Measurements from ENCODE around the gene LRP1.

LRP1 gene

GRCh38 chr12:57131896-57132744 lies 3.8 kb downstream of the LRP1 start:
- Histone ChIP-seq H3K4me3 (peak overlapping the region in 4 of 10 experiments; percentile 8 to 93 (median 90); a peak in 8 of 20 replicates), H3K4me2 (peak overlapping the region in 8 of 11 experiments; percentile 35 to 99 (median 96); a peak in 16 of 22 replicates), H3K9ac (peak overlapping the region in 7 of 11 experiments; percentile 12 to 82 (median 75); a peak in 9 of 22 replicates), H4K20me1 (peaks cover 0 to 69% (median 16%) of the 10 kb centered on the region in 11 experiments; a peak in 9 of 22 replicates), H3K4me1 (peaks cover 35 to 79% (median 68%) of the 10 kb centered on the region in 10 experiments), H3K27me3 (peaks cover 0 to 10% (median 6%) of the 10 kb centered on the region in 11 experiments; a peak in 14 of 22 replicates), H3K36me3 (peaks cover 0 to 39% (median 0%) of the 10 kb centered on the region in 11 experiments; a peak in 8 of 22 replicates), H3K27ac (peak overlapping the region in 4 of 11 experiments; percentile 1 to 72 (median 23); a peak in 5 of 22 replicates), H3K9me3 (replicated peaks in 1 of 11) (no peaks in the 10 kb centered on the region)
- no peak for TF ChIP-seq Cebpa-rat (IDR thresholded peaks at IDR 0.05)

DNA sequence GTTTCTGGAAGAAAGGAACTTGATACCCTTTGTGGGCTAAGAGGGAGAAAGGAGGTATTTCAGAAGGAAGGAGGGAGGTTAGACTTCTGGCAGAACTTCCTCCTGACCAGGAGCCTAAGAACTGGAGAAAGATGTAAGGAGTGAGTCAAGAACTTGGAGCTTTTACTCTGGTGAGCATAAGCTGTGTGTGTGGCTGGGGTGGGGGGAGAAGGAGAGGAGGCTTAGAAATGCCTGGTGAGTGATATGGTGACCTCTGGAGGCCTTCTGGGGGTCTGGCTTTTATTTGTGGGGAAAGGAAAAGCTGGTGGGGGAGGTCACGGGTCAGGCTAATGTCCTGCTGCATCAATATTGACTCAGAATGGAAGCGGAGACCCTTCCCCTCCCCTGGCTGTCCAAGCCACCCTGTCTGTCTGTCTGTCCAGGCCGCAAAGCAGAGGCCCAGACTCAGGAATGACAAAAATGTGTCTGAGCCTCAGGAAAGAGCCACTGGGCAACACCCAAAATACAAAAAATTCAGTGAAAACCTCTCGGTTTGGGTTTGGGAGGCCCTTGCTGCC lies 4.8 kb downstream of the LRP1 start:
- peak overlapping the region in 2 of 10 experiments; percentile 88 to 92; a peak in 2 of 20 replicates for H3K4me3 ChIP-seq
- H3K27me3 ChIP-seq = peaks cover 0 to 5% (median 0%) of the 10 kb centered on the region in 11 experiments; a peak in 5 of 22 replicates
- peak overlapping the region in 6 of 11 experiments; percentile 95 to 99 (median 96); a peak in 10 of 22 replicates for H3K4me2 ChIP-seq
- H4K20me1 ChIP-seq = peaks cover 0 to 79% (median 16%) of the 10 kb centered on the region in 11 experiments; a peak in 9 of 22 replicates
- no peak for TF ChIP-seq Cebpa-rat (IDR thresholded peaks at IDR 0.05)
- no peaks in the 10 kb centered on the region for H3K9me3 ChIP-seq (replicated peaks in 1 of 11)
- H3K27ac ChIP-seq = peak overlapping the region in 5 of 11 experiments; percentile 7 to 39 (median 9); a peak in 4 of 22 replicates
- peaks cover 30 to 82% (median 67%) of the 10 kb centered on the region in 10 experiments for H3K4me1 ChIP-seq
- H3K9ac ChIP-seq = peak overlapping the region in 6 of 11 experiments; percentile 12 to 82 (median 76); a peak in 5 of 22 replicates
- H3K36me3 ChIP-seq = peaks cover 0 to 47% (median 0%) of the 10 kb centered on the region in 11 experiments; a peak in 9 of 22 replicates

DNA sequence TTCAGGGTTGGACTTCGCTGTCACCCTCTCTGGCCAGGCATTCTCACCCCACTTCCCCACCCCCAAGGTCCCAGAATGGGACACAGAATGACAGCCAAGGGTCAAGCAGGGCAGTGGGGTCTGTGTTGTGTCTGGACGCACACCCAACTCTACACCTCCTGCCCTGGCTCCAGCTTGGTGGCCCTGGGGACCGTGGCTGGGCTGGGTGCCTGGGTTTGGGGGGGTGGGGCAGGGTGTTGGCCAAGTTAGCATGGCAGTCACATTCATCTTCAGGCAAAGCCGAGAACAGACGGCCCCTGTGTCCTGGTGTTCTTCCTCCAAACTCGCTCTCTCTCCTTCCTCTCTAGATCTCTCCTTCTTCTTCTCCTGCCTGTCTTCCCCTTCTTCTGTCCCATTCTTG lies 5.6 kb downstream of the LRP1 start:
- H3K9ac ChIP-seq = peak overlapping the region in 1 of 11 experiments; percentile 28; a peak in 2 of 22 replicates
- no peak for TF ChIP-seq Cebpa-rat (IDR thresholded peaks at IDR 0.05)
- peaks cover 0 to 56% (median 6%) of the 10 kb centered on the region in 11 experiments; a peak in 11 of 22 replicates for H3K36me3 ChIP-seq
- peaks cover 27 to 90% (median 68%) of the 10 kb centered on the region in 10 experiments for H3K4me1 ChIP-seq
- no peak overlapping the region for H3K4me3 ChIP-seq
- peak overlapping the region in 3 of 11 experiments; percentile 13 to 15 (median 14); a peak in 3 of 22 replicates for H3K27ac ChIP-seq
- H3K9me3 ChIP-seq (replicated peaks in 1 of 11) = no peaks in the 10 kb centered on the region
- H3K27me3 ChIP-seq = peaks cover 0 to 5% (median 0%) of the 10 kb centered on the region in 11 experiments; a peak in 1 of 22 replicates
- H3K4me2 ChIP-seq = peak overlapping the region in 5 of 11 experiments; percentile 68 to 99 (median 72); a peak in 9 of 22 replicates
- peaks cover 0 to 87% (median 16%) of the 10 kb centered on the region in 11 experiments; a peak in 9 of 22 replicates for H4K20me1 ChIP-seq

- H3K9me3 ChIP-seq (replicated peaks in 1 of 11) = no peaks in the 10 kb centered on the region
- TF ChIP-seq Cebpa-rat (IDR thresholded peaks at IDR 0.05) = no peak
- peak overlapping the region in 6 of 11 experiments; percentile 15 to 60 (median 36); a peak in 11 of 22 replicates for H3K27ac ChIP-seq
- peaks cover 17 to 96% (median 69%) of the 10 kb centered on the region in 10 experiments for H3K4me1 ChIP-seq
- H3K36me3 ChIP-seq = peaks cover 0 to 66% (median 10%) of the 10 kb centered on the region in 11 experiments; a peak in 17 of 22 replicates
- H3K27me3 ChIP-seq = peaks cover 0 to 5% (median 0%) of the 10 kb centered on the region in 11 experiments; a peak in 1 of 22 replicates
- peak overlapping the region in 8 of 11 experiments; percentile 29 to 57 (median 48); a peak in 10 of 22 replicates for H3K9ac ChIP-seq
- H3K4me2 ChIP-seq = peak overlapping the region in 10 of 11 experiments; percentile 21 to 73 (median 52); a peak in 19 of 22 replicates
- H3K4me3 ChIP-seq = no peak overlapping the region
- H4K20me1 ChIP-seq = peaks cover 0 to 98% (median 16%) of the 10 kb centered on the region in 11 experiments; a peak in 9 of 22 replicates
Measured at GRCh38 chr12:57134949-57135348, 6.7 kb downstream of the LRP1 start.

GRCh38 chr12:57135527-57136326 lies 7.4 kb downstream of the LRP1 start:
- no peak for TF ChIP-seq Cebpa-rat (IDR thresholded peaks at IDR 0.05)
- Histone ChIP-seq H3K9me3 (replicated peaks in 1 of 11) (no peaks in the 10 kb centered on the region), H3K36me3 (peaks cover 0 to 74% (median 18%) of the 10 kb centered on the region in 11 experiments; a peak in 17 of 22 replicates), H3K4me3 (no peak overlapping the region), H3K27me3 (peaks cover 0 to 4% (median 0%) of the 10 kb centered on the region in 11 experiments; a peak in 1 of 22 replicates), H3K27ac (peak overlapping the region in 6 of 11 experiments; percentile 15 to 60 (median 36); a peak in 12 of 22 replicates), H3K9ac (peak overlapping the region in 9 of 11 experiments; percentile 29 to 57 (median 48); a peak in 11 of 22 replicates), H3K4me1 (peaks cover 11 to 94% (median 62%) of the 10 kb centered on the region in 10 experiments), H4K20me1 (peaks cover 0 to 99% (median 16%) of the 10 kb centered on the region in 11 experiments; a peak in 9 of 22 replicates), H3K4me2 (peak overlapping the region; percentile 5 to 73 (median 52); a peak in 20 of 22 replicates)

DNA sequence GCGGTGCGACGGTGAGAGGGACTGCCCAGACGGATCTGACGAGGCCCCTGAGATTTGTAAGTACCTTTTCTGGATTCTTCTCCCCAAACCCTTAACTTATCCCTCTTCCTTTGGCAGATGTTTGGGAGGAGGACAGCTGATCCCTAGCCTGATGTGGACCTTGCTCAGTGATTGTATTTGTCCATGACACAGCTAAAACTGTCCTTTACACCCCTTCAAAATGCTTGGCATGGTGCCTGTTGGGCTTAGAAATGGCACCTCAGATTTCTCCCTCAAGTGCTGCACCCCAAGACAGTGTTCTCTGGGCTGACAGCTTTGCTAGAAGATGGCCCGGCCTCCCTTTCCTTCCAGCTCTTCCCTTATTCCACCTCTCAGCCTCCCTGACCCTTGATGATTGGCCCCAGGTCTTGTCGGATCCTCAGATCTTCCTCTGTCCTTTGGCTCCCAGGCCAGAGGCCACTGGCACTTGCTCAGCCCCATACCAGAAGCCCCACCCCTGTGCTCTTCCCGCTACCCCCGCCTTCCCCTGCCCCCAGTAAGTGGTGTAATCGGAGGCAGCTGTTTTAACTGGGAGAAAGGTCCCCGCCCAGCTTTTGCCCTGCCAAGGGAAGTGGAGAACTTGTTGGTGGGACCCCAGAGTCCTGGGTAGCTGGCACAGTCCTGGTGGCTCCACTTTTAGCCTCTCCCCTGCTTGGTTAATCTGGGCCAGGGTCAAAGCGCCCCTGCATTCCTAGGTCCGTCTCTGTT lies 10.4 kb downstream of the LRP1 start:
- H3K36me3 ChIP-seq = peaks cover 5 to 95% (median 43%) of the 10 kb centered on the region in 11 experiments; a peak in 18 of 22 replicates
- peaks cover 0 to 99% (median 0%) of the 10 kb centered on the region in 11 experiments; a peak in 8 of 22 replicates for H4K20me1 ChIP-seq
- H3K4me3 ChIP-seq = no peak overlapping the region; a peak in 1 of 20 replicates
- no peaks in the 10 kb centered on the region for H3K27me3 ChIP-seq
- peaks cover 22 to 93% (median 57%) of the 10 kb centered on the region in 10 experiments for H3K4me1 ChIP-seq
- H3K27ac ChIP-seq = peak overlapping the region in 2 of 11 experiments; percentile 3 to 41; a peak in 3 of 22 replicates
- H3K4me2 ChIP-seq = peak overlapping the region in 5 of 11 experiments; percentile 20 to 65 (median 51); a peak in 8 of 22 replicates
- H3K9me3 ChIP-seq (replicated peaks in 1 of 11) = no peaks in the 10 kb centered on the region
- no peak for TF ChIP-seq Cebpa-rat (IDR thresholded peaks at IDR 0.05)
- H3K9ac ChIP-seq = peak overlapping the region in 3 of 11 experiments; percentile 4 to 47 (median 20); a peak in 2 of 22 replicates

Measured in BLaER1 treated with 17β-estradiol and CSF1 and Interleukin-3, amounts not matched to agents 10 nM and 100 nM (cell line).